ENCODE measurements around the gene NOP14.
"Not testable (repeated sequence)": the region's sequence is repeated elsewhere in the genome, so short reads cannot be mapped to it uniquely, and the experiment has no call there.

The NOP14 gene

DNA sequence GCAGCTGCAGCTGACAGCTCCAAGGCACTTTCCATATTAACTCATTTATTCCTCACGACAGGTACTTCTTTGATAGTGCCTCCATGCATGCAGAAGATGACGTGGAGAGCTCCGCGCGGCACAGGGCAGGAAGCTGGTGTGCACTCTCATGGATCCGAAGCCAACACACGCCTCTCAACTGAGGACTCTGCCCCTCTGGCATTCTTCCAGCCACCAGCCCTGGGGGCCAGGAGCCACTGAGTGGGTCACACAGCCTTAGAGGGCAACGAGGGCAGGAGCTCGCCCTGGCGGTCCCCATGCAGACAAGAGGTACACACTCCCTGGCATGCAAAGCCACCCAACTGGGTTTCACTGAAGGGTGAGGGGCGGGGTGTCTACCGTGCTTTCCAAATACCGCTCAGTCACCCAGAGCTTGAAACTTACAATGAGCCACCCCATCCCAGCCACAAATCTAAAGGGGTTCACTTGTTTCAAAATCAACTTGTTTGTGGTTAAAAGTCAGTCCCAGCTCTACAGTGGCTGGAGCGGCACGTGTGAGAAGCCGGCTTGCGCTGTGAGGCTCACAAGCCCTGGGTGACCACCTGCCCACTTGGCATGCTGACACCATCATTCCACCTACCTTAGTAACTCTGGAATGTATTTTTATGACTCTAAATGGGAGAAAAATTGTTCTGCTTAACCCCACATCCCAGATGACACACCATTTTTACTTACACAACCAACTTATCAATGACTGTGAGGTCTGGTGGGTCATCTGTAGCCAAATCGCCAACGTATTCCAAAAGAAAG is 16.2 kb downstream of the NOP14 start:
- no peak for TF ChIP-seq TARDBP (IDR thresholded peaks at IDR 0.05)
- no peak for TF ChIP-seq FOXK2 (IDR thresholded peaks at IDR 0.05)
- TF ChIP-seq CTBP1 (IDR thresholded peaks at IDR 0.05; ENCODE audit: borderline replicate concordance), result no peak
- no peak for TF ChIP-seq ELF4 (IDR thresholded peaks at IDR 0.05)
- TF ChIP-seq FOXM1 (IDR thresholded peaks at IDR 0.05; ENCODE audit: borderline replicate concordance), result no peak
- TF ChIP-seq, protein P1, sequence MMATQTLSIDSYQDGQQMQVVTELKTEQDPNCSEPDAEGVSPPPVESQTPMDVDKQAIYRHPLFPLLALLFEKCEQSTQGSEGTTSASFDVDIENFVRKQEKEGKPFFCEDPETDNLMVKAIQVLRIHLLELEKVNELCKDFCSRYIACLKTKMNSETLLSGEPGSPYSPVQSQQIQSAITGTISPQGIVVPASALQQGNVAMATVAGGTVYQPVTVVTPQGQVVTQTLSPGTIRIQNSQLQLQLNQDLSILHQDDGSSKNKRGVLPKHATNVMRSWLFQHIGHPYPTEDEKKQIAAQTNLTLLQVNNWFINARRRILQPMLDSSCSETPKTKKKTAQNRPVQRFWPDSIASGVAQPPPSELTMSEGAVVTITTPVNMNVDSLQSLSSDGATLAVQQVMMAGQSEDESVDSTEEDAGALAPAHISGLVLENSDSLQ (IDR thresholded peaks at IDR 0.05), result no peak
- TF ChIP-seq BHLHE40 (IDR thresholded peaks at IDR 0.05; ENCODE audit: borderline replicate concordance), result no peak
- CTCF ChIA-PET, result no interaction called here
- POLR2A ChIA-PET, result interaction anchor here (0.9 to 1.3 kb wide), 2 partner anchors 12 to 17 kb away, joined by 3 read pairs; partner anchors contain the start of genes GRK4 and NOP14
- no peak for DNase-seq (ENCODE audit: extremely low spot score)

DNA sequence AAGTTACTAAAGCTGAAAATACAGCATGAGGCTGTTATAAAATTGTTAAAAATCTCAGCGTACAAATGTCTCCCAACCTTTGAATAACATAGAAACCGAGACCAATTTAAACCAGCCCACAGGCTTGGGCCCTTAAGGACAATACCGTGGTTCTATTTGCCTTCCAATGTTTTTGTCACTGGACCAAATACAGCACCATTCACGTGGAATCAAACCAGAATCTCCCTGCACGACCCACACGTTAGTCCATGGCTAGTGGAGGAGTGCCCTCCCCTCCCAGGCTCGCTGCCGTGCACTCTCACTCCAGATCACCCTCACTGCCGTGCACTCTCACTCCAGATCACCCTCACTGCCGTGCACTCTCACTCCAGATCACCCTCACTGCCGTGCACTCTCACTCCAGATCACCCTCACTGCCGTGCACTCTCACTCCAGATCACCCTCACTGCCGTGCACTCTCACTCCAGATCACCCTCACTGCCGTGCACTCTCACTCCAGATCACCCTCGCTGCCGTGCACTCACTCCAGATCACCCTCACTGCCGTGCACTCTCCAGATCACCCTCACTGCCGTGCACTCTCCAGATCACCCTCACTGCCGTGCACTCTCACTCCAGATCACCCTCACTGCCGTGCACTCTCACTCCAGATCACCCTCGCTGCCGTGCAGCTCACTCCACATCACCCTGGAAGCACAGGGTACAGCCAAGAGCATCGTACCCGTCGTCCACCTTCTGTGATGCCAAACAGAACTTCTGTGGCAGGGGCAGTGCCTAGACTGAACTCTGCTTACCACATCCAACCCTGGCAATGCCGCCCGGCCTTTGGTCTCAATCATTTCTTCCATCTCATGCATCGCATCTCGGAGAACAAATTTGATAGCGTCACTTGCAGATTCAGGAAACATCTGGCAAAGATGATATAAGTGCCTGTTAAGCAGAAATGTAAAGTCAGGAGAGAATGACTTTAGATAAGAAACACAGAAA is 17.3 kb downstream of the NOP14 start:
- POLR2A ChIA-PET, result interaction anchor here (1.3 to 2.2 kb wide), 2 partner anchors 10 to 11 kb away, joined by 3 to 9 read pairs; no protein-coding TSS in a partner anchor
- CTCF ChIA-PET; DNase-seq (ENCODE audit: extremely low spot score): not testable (repeated sequence)

DNA sequence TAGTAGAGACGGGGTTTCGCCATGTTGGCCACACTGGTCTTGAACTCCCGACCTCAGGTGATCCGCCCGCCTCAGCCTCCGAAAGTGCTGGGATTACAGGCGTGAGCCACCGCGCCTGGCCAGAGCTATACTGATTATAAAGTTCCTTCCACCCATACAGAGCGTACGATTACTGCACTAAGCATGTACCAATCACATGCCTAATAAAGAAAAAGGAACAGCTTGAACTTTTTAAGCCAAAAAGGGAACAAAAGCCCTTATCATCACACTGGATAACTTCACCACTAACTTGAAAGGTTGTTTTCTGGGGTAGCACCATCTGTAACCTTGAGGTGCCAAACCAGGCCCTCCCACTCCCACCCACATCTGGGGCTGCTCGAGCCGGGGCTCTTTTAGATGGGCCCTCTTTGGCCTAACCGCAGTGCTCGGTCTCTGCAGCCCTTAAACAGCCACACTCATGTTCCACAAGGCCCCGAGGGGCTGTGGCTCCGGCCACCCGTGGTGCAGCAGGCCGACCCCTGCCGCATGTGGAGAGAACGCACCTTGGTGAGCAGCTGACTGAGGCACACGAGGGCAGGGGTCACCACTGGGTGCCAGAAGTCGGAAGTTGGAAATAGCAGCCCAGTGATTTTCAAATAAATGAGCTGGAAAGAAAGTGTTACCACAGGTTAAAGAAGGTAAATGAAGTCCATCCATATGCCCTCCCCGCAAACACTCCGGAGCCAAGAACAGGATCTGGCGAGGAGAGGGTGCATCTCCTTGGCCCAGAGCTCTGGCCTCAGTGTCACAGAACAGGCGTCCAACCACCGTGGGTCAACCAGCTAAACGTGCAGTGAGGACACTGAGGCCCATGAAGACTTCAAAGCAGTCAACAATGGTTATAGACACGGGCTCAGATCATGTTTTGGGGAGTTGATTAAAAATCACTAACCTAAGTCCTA is 18.4 kb downstream of the NOP14 start:
- no peak for DNase-seq (ENCODE audit: extremely low spot score)
- TF ChIP-seq CTBP1 (IDR thresholded peaks at IDR 0.05; ENCODE audit: borderline replicate concordance) (no peak), BHLHE40 (IDR thresholded peaks at IDR 0.05; ENCODE audit: borderline replicate concordance) (no peak), FOXA1 (IDR thresholded peaks at IDR 0.05) (no peak), TARDBP (IDR thresholded peaks at IDR 0.05) (no peak), ELF4 (IDR thresholded peaks at IDR 0.05) (no peak), NFRKB (IDR thresholded peaks at IDR 0.05) (no peak), SUZ12 (IDR thresholded peaks at IDR 0.05) (no peak), ZNF384 (IDR thresholded peaks at IDR 0.05) (no peak), SP1 (IDR thresholded peaks at IDR 0.05) (no peak), ARNT (IDR thresholded peaks at IDR 0.05) (no peak), FOXM1 (IDR thresholded peaks at IDR 0.05; ENCODE audit: borderline replicate concordance) (no peak), FOXK2 (IDR thresholded peaks at IDR 0.05) (no peak), L3MBTL2 (conservative IDR thresholded peaks at IDR 0.05) (no peak), HDGF (IDR thresholded peaks at IDR 0.05; ENCODE audit: borderline replicate concordance) (no peak), LEF1 (IDR thresholded peaks at IDR 0.05; ENCODE audit: borderline replicate concordance) (no peak)
- TF ChIP-seq, protein P1 (IDR thresholded peaks at IDR 0.05), result no peak
- ChIA-PET CTCF (no interaction called here), POLR2A (interaction anchor here (1.7 to 2.2 kb wide), 2 partner anchors 9 to 18 kb away, joined by 5 to 9 read pairs; partner anchors contain the start of genes GRK4 and NOP14)

DNA sequence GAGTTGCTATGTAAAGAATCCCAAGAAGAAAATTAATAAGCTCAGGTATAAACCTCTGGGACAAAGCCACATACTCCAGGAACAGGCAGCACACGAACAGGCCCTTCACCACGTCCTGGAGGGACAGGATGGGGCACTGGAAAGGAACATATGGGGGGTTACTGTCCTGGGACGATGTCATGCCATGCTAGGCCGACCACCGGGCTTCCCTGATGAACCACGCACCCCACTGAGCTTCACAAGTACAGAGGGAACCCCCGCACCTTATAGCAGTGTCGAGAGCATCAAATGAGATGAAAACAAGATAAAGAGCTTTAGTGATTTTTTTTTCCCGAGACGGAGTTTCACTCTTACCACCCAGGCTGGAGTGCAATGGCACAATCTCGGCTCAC is 19.1 kb downstream of the NOP14 start:
- ChIA-PET POLR2A (interaction anchor here (1.7 to 2.2 kb wide), 2 partner anchors 8 to 19 kb away, joined by 5 to 9 read pairs; partner anchors contain the start of genes GRK4 and NOP14), CTCF (no interaction called here)
- DNase-seq (ENCODE audit: extremely low spot score), result no peak
- TF ChIP-seq HDGF (IDR thresholded peaks at IDR 0.05; ENCODE audit: borderline replicate concordance), result no peak
- no peak for TF ChIP-seq ZNF384 (IDR thresholded peaks at IDR 0.05)
- no peak for TF ChIP-seq FOXK2 (IDR thresholded peaks at IDR 0.05)
- no peak for TF ChIP-seq L3MBTL2 (conservative IDR thresholded peaks at IDR 0.05)
- TF ChIP-seq, protein P1 (IDR thresholded peaks at IDR 0.05), result no peak
- no peak for TF ChIP-seq TARDBP (IDR thresholded peaks at IDR 0.05)
- TF ChIP-seq LEF1 (IDR thresholded peaks at IDR 0.05; ENCODE audit: borderline replicate concordance), result no peak
- TF ChIP-seq ELF4 (IDR thresholded peaks at IDR 0.05), result no peak
- TF ChIP-seq ARNT (IDR thresholded peaks at IDR 0.05), result no peak
- TF ChIP-seq FOXM1 (IDR thresholded peaks at IDR 0.05; ENCODE audit: borderline replicate concordance), result no peak
- TF ChIP-seq FOXA1 (IDR thresholded peaks at IDR 0.05), result no peak
- TF ChIP-seq CTBP1 (IDR thresholded peaks at IDR 0.05; ENCODE audit: borderline replicate concordance), result no peak
- no peak for TF ChIP-seq SP1 (IDR thresholded peaks at IDR 0.05)
- no peak for TF ChIP-seq NFRKB (IDR thresholded peaks at IDR 0.05)
- no peak for TF ChIP-seq BHLHE40 (IDR thresholded peaks at IDR 0.05; ENCODE audit: borderline replicate concordance)
- no peak for TF ChIP-seq SUZ12 (IDR thresholded peaks at IDR 0.05)
